GM12878 (cell line): Measurements from ENCODE around the gene NCF2.

Source experiments
- SUZ12 ChIP-seq: fragments of 200-600 bp; sonication (generic); IDR thresholded peaks from one replicate; pipeline ENCODE4 v1.6.1; 2018; ENCODE audit warnings: antibody characterized with exemption, mild to moderate bottlenecking; ENCODE audit not compliant: unreplicated experiment
- TAF1 ChIP-seq: IDR thresholded peaks from 2 replicates; pipeline ENCODE4 v1.6.1; 2011; ENCODE audit warnings: mild to moderate bottlenecking, low read depth, low read length, borderline replicate concordance
- TF ChIP-seq, protein P1 (sequence below), 3 experiments: IDR thresholded peaks in 2 of 3; conservative IDR thresholded peaks in 1 of 3; 2 replicates each; pipeline ENCODE4 v1.5.1; 2011; ENCODE audit warnings: low read depth in 3 of 3, low read length in 3 of 3, mild to moderate bottlenecking in 3 of 3, control low read depth in 2 of 3, moderate library complexity in 2 of 3, inconsistent platforms in 1 of 3, mixed read lengths in 1 of 3; ENCODE audit not compliant: control insufficient read depth in 2 of 3, insufficient read depth in 1 of 3; ENCODE audit errors: extremely low read depth in 1 of 3
- TF ChIP-seq, protein P2 (sequence below): IDR thresholded peaks from 2 replicates; pipeline ENCODE4 v1.6.1; 2012; ENCODE audit warnings: mild to moderate bottlenecking, low read depth, low read length

DNA sequence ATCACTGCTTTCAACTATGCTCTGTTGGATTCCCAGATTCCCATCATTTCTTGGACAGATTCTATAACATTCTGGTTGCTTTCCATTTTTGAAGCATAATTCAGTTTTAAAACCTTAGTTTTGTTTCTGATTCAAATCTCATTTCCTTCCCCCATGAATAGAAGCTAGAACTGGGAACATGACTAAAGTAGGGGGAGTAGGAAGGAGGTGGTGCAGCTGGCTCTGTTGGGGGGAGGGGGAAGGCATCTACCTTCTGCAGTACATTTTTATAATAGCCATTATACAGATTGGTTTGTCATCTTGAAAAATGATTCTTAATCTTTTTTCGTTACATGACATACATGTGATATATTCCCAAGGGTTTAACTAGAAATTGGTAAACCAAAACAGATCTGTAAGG lies 69.9 kb downstream of the NCF2 start:
- TF ChIP-seq, protein P1, sequence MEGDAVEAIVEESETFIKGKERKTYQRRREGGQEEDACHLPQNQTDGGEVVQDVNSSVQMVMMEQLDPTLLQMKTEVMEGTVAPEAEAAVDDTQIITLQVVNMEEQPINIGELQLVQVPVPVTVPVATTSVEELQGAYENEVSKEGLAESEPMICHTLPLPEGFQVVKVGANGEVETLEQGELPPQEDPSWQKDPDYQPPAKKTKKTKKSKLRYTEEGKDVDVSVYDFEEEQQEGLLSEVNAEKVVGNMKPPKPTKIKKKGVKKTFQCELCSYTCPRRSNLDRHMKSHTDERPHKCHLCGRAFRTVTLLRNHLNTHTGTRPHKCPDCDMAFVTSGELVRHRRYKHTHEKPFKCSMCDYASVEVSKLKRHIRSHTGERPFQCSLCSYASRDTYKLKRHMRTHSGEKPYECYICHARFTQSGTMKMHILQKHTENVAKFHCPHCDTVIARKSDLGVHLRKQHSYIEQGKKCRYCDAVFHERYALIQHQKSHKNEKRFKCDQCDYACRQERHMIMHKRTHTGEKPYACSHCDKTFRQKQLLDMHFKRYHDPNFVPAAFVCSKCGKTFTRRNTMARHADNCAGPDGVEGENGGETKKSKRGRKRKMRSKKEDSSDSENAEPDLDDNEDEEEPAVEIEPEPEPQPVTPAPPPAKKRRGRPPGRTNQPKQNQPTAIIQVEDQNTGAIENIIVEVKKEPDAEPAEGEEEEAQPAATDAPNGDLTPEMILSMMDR (IDR thresholded peaks at IDR 0.05 in 2 of 3, conservative IDR thresholded peaks at IDR 0.05 in 1 of 3; ENCODE audit: control insufficient read depth in 2 of 3, extremely low read depth in 1 of 3, insufficient read depth in 1 of 3, low read depth in 3 of 3, low read length in 3 of 3): no peak
- TF ChIP-seq SUZ12 (no peak), TAF1 (no peak)
- TF ChIP-seq, protein P2, sequence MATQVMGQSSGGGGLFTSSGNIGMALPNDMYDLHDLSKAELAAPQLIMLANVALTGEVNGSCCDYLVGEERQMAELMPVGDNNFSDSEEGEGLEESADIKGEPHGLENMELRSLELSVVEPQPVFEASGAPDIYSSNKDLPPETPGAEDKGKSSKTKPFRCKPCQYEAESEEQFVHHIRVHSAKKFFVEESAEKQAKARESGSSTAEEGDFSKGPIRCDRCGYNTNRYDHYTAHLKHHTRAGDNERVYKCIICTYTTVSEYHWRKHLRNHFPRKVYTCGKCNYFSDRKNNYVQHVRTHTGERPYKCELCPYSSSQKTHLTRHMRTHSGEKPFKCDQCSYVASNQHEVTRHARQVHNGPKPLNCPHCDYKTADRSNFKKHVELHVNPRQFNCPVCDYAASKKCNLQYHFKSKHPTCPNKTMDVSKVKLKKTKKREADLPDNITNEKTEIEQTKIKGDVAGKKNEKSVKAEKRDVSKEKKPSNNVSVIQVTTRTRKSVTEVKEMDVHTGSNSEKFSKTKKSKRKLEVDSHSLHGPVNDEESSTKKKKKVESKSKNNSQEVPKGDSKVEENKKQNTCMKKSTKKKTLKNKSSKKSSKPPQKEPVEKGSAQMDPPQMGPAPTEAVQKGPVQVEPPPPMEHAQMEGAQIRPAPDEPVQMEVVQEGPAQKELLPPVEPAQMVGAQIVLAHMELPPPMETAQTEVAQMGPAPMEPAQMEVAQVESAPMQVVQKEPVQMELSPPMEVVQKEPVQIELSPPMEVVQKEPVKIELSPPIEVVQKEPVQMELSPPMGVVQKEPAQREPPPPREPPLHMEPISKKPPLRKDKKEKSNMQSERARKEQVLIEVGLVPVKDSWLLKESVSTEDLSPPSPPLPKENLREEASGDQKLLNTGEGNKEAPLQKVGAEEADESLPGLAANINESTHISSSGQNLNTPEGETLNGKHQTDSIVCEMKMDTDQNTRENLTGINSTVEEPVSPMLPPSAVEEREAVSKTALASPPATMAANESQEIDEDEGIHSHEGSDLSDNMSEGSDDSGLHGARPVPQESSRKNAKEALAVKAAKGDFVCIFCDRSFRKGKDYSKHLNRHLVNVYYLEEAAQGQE: no peak
